Smooth muscle cell (in vitro differentiated cells): Measurements from ENCODE around the gene RUNX1. TPM values are rescaled to one million over a fixed set of nuclear protein-coding genes. Genes with fewer than 3 reads are reported as not detected.
A peak's percentile ranks its signal among the peaks of the same experiment; 100 is the strongest.

ENCODE experiments used
- DNase-seq: peaks from one replicate; lab custom pipeline; 2025; ENCODE audit not compliant: unreplicated experiment; lab: John Stamatoyannopoulos, UW
- H2AFZ ChIP-seq: fragments of 200-600 bp; sonication (generic); 2 replicates; pipeline ENCODE4 v1.6.0; 2016; ENCODE audit warnings: antibody characterized with exemption, low read depth, mild to moderate bottlenecking
- H3F3A ChIP-seq: fragments of 200-600 bp; sonication (generic); 2 replicates; pipeline ENCODE4 v1.6.0; 2017; ENCODE audit warnings: antibody characterized with exemption, low read depth
- H3K27ac ChIP-seq: fragments of 200-600 bp; sonication (generic); 2 replicates; pipeline ENCODE4 v1.5.1; 2016; ENCODE audit warnings: low read depth, mild to moderate bottlenecking
- H3K27me3 ChIP-seq: fragments of 200-600 bp; sonication (generic); 2 replicates; pipeline ENCODE4 v1.6.1; 2016; ENCODE audit warnings: low read depth, mild to moderate bottlenecking
- H3K36me3 ChIP-seq: fragments of 200-600 bp; sonication (generic); 2 replicates; pipeline ENCODE4 v1.5.1; 2016; ENCODE audit warnings: low read depth
- H3K4me1 ChIP-seq: fragments of 200-600 bp; sonication (generic); 2 replicates; pipeline ENCODE4 v1.5.1; 2016; ENCODE audit warnings: low read depth
- H3K4me2 ChIP-seq: fragments of 200-600 bp; sonication (generic); 2 replicates; pipeline ENCODE4 v1.6.0; 2016; ENCODE audit warnings: mild to moderate bottlenecking
- H3K4me3 ChIP-seq: fragments of 200-600 bp; sonication (generic); 2 replicates; pipeline ENCODE4 v1.5.1; 2016; ENCODE audit warnings: mild to moderate bottlenecking
- H3K79me2 ChIP-seq: fragments of 200-600 bp; sonication (generic); 2 replicates; pipeline ENCODE4 v1.6.0; 2016; ENCODE audit warnings: low read depth, mild to moderate bottlenecking
- H3K9ac ChIP-seq: fragments of 200-600 bp; sonication (generic); 2 replicates; pipeline ENCODE4 v1.6.0; 2016; ENCODE audit warnings: low read depth
- H3K9me3 ChIP-seq: fragments of 200-600 bp; sonication (generic); replicated peaks from 2 replicates; pipeline ENCODE4 v1.5.1; 2016; ENCODE audit warnings: low read depth
- H4K20me1 ChIP-seq: fragments of 200-600 bp; sonication (generic); 2 replicates; pipeline ENCODE4 v1.6.0; 2016; ENCODE audit warnings: low read depth
- WGBS: methylation state at CpG from one replicate; pipeline ENCODE4 v1.1.7; 2016; ENCODE audit warnings: low lambda C conversion rate; 5-methylcytosine and 5-hydroxymethylcytosine counted together
- polyA plus RNA-seq: library from polyadenylated mRNA; unstranded; fragments of >200 nt; fragmentation: Nextera tagmentation; extraction: Ambion mirVana; gene quantifications from 2 replicates; pipeline ENCODE4 v1.2.1, GENCODE V29; 2016
- total RNA-seq: library from RNA; depleted of rRNA; stranded (reverse); fragments of >200 nt; gene quantifications from 2 replicates; pipeline ENCODE4 v1.2.3, GENCODE V29; 2014
- TF ChIP-seq, protein P1 (sequence below): fragments of 200-600 bp; sonication (generic); IDR thresholded peaks from 2 replicates; pipeline ENCODE4 v1.5.1; 2017; ENCODE audit warnings: borderline replicate concordance, mild to moderate bottlenecking, antibody characterized with exemption; ENCODE audit not compliant: insufficient read depth, poor library complexity, severe bottlenecking

Gene RUNX1
- total and polyA plus RNA-seq, 2 experiments from 2014 or later: 33.4 to 97.6 TPM

DNA sequence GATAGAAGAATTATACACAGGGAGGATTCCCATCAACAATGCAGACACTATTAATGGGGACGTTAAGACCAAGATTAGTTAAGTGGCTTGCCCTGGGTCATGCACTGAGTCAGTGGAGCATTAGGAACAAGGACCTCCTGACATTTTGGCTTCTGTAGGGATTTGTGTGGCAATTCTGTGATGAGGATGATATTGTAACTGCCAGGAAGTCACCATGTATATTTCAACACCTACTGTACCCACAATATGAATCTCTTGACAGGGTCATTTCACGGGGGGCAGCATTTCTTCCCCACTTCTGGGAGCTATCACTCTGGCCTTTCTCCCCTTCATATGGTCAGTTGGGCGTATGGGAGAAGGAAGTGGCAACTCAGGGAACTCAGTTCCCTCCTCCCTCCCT is 134.9 kb downstream of the RUNX1 start:
- H3K4me1 ChIP-seq: peaks cover 6% of the 10 kb centered on the region
- no peak overlapping the region for H3K9ac ChIP-seq
- TF ChIP-seq, protein P1, sequence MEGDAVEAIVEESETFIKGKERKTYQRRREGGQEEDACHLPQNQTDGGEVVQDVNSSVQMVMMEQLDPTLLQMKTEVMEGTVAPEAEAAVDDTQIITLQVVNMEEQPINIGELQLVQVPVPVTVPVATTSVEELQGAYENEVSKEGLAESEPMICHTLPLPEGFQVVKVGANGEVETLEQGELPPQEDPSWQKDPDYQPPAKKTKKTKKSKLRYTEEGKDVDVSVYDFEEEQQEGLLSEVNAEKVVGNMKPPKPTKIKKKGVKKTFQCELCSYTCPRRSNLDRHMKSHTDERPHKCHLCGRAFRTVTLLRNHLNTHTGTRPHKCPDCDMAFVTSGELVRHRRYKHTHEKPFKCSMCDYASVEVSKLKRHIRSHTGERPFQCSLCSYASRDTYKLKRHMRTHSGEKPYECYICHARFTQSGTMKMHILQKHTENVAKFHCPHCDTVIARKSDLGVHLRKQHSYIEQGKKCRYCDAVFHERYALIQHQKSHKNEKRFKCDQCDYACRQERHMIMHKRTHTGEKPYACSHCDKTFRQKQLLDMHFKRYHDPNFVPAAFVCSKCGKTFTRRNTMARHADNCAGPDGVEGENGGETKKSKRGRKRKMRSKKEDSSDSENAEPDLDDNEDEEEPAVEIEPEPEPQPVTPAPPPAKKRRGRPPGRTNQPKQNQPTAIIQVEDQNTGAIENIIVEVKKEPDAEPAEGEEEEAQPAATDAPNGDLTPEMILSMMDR: no peak
- H3K9me3 ChIP-seq: no peaks in the 10 kb centered on the region
- WGBS: 68% methylated on average over 3 of the region's 3 CpGs
- H3K27me3 ChIP-seq: no peaks in the 10 kb centered on the region
- H3K4me2 ChIP-seq: no peak overlapping the region
- no peak overlapping the region for H2AFZ ChIP-seq
- peaks cover 7% of the 10 kb centered on the region for H3K79me2 ChIP-seq
- H4K20me1 ChIP-seq: peaks cover 74% of the 10 kb centered on the region
- H3F3A ChIP-seq: peaks cover 15% of the 10 kb centered on the region
- no peaks in the 10 kb centered on the region for H3K36me3 ChIP-seq
- H3K27ac ChIP-seq: no peak overlapping the region
- no peak for DNase-seq
- no peak overlapping the region for H3K4me3 ChIP-seq

DNA sequence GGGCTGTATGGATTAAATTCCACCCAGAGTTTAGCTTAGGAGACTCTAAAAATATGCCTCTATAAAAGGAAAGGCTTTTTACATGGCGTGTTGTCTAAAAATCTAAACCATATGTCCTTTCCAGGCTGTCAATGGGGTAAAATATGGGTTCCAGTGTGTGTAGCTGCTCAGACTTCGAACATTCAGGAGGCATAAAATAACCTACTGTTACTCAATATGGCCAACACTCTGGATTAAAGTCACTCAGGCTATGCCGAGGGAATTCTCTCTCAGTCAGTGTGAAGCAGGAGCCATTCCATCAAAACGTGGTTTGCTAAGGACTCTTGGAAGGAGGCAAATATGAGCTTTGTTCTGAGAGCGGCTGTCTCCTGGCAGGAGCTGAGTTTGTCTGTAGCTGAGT is 135.3 kb downstream of the RUNX1 start:
- H3K4me3 ChIP-seq: no peak overlapping the region
- peaks cover 6% of the 10 kb centered on the region for H3K4me1 ChIP-seq
- no peak for DNase-seq

DNA sequence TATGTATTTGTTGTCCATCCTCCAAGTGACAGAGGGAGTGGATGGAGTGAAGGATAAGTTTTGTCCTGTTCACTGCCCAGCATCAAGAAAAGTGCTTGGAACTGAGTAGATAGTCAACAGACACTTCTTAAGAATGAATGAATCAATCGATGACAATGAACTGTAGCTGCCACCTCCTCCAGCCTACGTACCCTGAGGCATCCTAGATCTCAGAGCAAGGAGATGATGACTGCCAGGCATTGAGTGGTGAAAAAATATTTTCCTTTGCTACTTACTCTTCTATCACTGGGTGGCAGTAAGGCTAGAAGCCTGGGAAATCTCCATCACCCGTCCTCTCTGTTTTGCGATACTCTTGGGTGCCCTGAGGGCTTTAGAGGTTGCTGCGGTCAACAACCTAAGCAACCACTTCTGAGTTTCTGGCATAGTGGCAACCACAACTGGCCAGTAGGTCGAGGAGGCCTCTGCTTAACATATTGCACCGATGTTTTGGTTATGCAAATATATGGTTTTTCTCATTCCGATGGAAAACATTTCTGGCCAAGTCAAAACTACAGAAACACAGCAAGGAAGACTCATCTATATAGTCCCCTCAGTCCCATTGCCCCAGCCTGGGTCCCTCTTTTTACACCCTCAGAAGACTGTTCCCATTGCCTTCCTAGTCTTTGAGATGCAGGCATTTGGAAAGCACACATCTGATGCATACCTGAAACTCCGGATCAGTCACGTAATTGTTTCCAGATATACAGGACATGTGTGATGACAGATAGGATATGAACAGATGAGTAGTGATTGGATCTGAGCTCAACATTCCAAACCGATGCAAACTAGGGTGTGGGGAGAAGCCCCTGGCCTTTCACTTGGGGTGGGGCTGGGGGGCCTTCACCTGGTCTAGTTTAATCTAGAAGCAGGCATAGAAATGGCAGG is 136.8 kb downstream of the RUNX1 start:
- H3F3A ChIP-seq: peaks cover 15% of the 10 kb centered on the region
- peaks cover 6% of the 10 kb centered on the region for H3K4me1 ChIP-seq
- no peak overlapping the region for H3K9ac ChIP-seq
- H3K4me3 ChIP-seq: no peak overlapping the region
- TF ChIP-seq, protein P1: no peak
- H3K4me2 ChIP-seq: no peak overlapping the region
- H2AFZ ChIP-seq: no peak overlapping the region
- H3K79me2 ChIP-seq: peaks cover 4% of the 10 kb centered on the region
- no peak for DNase-seq
- WGBS: 62% methylated on average over 11 of the region's 11 CpGs
- peak overlapping the region; percentile 22 for H3K27ac ChIP-seq
- no peaks in the 10 kb centered on the region for H3K36me3 ChIP-seq
- no peaks in the 10 kb centered on the region for H3K27me3 ChIP-seq
- H4K20me1 ChIP-seq: peaks cover 78% of the 10 kb centered on the region
- H3K9me3 ChIP-seq: no peaks in the 10 kb centered on the region

More for the DNA sequence above, 135.3 kb downstream of the RUNX1 start:
- Histone ChIP-seq H3K36me3 (no peaks in the 10 kb centered on the region), H2AFZ (no peak overlapping the region), H4K20me1 (peaks cover 78% of the 10 kb centered on the region), H3K9me3 (no peaks in the 10 kb centered on the region), H3K27me3 (no peaks in the 10 kb centered on the region), H3K4me2 (no peak overlapping the region), H3K79me2 (peaks cover 7% of the 10 kb centered on the region), H3K9ac (no peak overlapping the region), H3F3A (peaks cover 15% of the 10 kb centered on the region), H3K27ac (no peak overlapping the region)
- 52% methylated on average over 5 of the region's 5 CpGs for WGBS
- TF ChIP-seq, protein P1: no peak
